RCC 7860 (cell line): ENCODE measurements around the gene BCAT1.
"Not testable (repeated sequence)": the region's sequence is repeated elsewhere in the genome, so short reads cannot be mapped to it uniquely, and the experiment has no call there.

Experiments used
- DNase-seq: peaks from one replicate; pipeline ENCODE4 v3.0.0-alpha.2; 2015; ENCODE audit warnings: low spot score
- FAIRE-seq: peaks from 2 replicates; lab custom pipeline; 2012; peaks lifted over from hg19 to GRCh38; lab: Jason Lieb, UNC

BCAT1 gene

DNA sequence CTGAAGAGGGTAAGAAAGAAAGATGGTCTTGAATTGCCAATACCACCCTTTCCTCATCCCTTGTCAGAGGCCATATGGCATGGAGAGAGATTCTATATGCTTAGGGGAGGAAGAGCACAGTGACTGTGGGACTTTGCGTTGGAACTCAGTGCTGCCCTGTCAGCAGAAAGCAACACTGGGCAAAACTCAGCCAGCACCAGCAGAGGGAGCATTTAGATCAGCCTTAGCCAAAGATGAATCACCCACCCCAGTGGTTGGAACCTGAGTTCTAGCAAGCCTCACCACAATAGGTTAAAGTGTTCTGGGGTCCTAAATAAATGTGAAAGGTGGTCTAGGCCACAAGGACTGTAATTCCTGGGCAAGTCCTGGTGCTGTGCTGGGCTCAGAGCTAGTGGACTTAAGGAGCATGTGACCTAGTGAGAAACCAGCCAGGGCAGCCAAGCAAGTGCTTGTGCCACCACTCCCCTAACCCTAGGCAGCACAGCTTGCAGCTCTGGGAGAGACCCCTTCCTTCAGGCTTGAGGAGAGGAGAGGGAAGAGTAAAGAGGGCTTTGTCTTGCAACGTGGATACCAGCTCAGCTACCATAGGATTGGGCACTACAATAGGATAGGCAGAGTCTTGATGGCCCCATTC is 11.4 kb upstream of the BCAT1 start:
- DNase-seq (peak; percentile 31), FAIRE-seq (no peak)

DNA sequence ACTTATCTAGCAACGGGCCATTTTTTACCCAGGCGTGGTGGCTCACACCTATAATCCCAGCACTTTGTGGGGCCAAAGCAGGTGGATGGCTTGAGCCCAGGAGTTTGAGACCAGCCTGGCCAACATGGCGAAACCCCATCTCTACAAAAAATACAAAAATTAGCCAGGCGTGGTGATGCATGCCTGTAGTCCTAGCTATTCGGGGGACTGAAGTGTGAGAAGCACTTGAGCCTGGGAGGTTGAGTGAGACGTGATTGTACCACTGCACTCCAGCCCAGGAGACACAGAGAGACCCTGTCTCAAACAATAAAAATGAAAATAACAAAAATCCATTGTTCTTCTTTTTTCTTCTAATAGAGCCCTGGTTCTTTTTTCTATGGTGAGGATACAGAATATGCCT is 7.5 kb upstream of the BCAT1 start:
- DNase-seq, FAIRE-seq: not testable (repeated sequence)

GRCh38 chr12:24955853-24956252 is 7.0 kb upstream of the BCAT1 start:
- DNase-seq (no peak), FAIRE-seq (no peak)

DNA sequence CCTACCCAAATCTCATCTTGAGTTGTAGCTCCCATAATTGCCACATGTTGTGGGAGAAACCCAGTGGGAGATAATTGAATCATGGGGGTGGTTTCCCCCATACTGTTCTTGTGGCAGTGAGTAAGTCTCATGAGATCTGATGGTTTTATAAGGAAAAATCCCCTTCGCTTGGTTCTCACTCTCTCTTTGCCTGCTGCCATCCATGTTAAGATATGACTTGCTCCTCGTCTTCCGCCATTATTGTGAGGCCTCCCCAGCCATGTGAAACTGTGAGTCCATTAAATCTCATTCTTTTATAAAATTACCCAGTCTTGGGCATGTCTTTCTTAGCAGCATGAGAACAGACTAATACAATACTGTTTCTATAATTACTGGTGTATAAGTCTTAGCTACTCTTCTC is 6.5 kb upstream of the BCAT1 start:
- DNase-seq, result no peak
- no peak for FAIRE-seq

DNA sequence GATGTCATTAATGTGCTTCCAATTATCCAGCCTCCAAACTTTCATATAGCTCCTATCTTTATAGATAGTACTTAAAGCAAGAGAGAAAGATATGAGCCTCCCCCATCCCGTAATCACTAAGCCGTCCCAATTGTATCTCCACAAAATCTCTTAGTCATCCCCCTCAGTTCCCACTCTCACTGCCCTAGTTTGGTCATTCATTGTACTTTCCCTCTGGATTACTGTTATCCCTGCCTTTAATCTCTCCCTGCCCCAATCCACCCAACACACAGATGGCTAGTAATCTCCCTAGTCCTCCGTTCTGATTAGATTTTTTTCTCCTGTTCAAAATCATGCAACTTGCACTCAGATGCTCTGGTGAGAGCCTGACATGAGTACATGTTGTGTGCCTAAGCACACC is 5.4 kb upstream of the BCAT1 start:
- DNase-seq (no peak), FAIRE-seq (no peak)

- DNase-seq (peak; percentile 39), FAIRE-seq (peak; percentile 67)
Observed at GRCh38 chr12:24952389-24952788, 3.5 kb upstream of the BCAT1 start.

DNA sequence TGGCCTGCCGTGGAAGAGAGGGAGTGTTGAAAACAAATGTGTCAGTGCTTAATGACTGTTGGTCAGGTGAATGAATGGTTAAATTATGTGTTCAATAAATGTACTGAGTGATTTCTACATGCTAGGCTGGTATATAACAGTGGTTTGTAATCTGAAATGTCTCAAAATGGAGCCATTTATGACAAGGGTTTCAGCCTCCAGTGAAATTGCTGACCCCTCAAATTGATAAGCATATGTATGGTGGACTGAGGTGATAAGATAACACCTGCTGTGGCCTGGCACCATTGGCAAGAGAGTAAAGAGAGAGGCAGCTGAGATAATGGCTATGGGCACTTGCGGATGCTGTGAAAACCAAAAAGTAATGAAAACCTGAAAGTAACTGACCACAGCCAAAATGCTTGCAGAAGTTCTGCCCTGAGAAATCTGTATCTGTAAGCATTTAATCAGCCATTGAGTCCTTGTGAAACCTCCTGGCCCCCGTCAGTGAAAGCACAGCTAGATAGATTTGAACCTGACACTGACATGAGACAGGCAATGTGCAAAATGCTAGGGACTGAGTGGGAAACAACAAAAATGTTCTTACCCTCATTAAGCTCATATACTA is 1.4 kb upstream of the BCAT1 start:
- DNase-seq, result no peak
- FAIRE-seq, result no peak

DNA sequence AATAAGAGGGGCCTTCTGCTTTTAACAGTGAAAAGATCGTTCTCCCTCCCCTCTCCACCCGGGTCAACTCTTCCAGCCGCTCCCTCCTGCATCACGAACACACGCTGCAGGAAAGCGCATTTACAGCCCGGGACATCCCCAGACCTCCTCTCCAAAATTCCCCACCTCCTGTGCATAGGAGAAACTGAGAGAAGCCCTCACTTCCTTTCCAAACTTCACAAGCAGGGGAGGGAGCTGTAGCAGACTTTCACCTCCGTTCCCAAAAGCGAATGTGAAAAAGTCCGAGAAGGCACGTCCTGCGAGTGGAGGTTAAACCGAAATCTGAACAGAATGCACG is 513 bp downstream of the BCAT1 start:
- DNase-seq (peak; percentile 34), FAIRE-seq (no peak)

DNA sequence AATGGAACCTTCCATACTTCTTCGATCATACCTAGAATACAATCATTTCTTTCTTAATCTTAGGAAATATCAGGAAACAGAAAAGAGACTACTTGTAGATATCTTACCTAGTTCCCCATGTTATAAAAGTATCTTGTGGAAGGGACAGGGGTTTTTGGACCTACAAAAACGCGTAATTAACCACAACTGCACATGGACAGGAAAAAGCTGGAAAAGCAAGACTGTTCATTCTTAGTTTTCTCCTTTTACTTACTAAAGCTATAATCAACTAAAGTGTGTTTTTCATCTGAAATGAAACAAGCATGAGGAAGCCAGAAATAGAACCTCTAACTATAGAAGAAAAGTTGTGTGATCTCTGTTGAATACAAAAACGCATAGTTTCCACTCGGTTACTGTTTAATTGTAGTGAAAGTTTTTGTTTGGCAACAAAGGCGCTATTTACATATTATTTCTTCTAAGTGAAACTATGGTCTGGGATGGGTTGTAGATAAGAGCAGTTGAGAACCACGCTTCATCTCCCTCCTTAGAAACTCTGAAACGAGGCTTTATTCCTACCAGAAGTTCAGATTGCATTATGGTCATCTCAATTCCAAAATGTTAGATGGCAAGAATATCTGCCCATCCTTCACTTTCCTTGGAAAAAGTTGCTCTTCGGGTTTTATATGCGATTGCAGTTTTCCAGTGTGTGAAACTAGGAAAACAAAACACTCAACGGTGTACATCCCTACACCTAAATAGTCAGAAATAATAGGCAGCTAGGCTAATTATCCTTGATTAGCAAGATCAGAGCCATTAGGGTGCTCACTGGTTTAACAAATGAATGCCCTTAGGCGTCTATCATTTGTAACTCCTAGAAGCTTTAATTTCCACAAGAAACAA is 1.1 kb downstream of the BCAT1 start:
- FAIRE-seq (no peak), DNase-seq (no peak)

- no peak for FAIRE-seq
- no peak for DNase-seq
Observed at GRCh38 chr12:24945845-24946244, 3.1 kb downstream of the BCAT1 start.

- DNase-seq (no peak), FAIRE-seq (no peak)
Observed at GRCh38 chr12:24945039-24945438, 3.9 kb downstream of the BCAT1 start.

- FAIRE-seq (no peak), DNase-seq (no peak)
Observed at GRCh38 chr12:24944601-24944975, 4.3 kb downstream of the BCAT1 start.

- DNase-seq (no peak), FAIRE-seq (no peak)
Observed at GRCh38 chr12:24943947-24944600, 4.8 kb downstream of the BCAT1 start.

DNA sequence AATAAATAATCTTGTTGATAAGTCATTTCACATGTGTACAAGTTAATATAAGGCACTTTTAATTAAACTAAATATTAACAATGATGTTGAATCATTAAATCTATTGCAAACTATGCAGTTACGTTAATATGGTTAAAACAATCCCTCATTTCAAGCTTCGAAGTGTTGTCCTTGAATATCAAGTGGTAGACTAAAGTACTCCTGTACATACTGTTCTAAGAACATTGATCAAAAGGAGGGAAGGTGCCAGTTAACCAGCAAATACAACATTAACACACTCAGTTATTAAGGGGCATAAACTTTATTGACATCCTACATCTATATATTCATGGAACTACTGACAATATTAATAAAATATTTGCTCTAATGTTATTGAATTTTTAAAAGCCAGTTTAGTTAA is 8.7 kb downstream of the BCAT1 start:
- FAIRE-seq, result no peak

GRCh38 chr12:24939551-24939950 is 9.3 kb downstream of the BCAT1 start:
- DNase-seq, FAIRE-seq: not testable (repeated sequence)

More for the DNA sequence above, 8.7 kb downstream of the BCAT1 start:
- no peak for DNase-seq

- no peak for DNase-seq
- FAIRE-seq, result no peak
Observed at GRCh38 chr12:24938341-24938740, 10.6 kb downstream of the BCAT1 start.

GRCh38 chr12:24937553-24938244 is 11.2 kb downstream of the BCAT1 start:
- no peak for DNase-seq

DNA sequence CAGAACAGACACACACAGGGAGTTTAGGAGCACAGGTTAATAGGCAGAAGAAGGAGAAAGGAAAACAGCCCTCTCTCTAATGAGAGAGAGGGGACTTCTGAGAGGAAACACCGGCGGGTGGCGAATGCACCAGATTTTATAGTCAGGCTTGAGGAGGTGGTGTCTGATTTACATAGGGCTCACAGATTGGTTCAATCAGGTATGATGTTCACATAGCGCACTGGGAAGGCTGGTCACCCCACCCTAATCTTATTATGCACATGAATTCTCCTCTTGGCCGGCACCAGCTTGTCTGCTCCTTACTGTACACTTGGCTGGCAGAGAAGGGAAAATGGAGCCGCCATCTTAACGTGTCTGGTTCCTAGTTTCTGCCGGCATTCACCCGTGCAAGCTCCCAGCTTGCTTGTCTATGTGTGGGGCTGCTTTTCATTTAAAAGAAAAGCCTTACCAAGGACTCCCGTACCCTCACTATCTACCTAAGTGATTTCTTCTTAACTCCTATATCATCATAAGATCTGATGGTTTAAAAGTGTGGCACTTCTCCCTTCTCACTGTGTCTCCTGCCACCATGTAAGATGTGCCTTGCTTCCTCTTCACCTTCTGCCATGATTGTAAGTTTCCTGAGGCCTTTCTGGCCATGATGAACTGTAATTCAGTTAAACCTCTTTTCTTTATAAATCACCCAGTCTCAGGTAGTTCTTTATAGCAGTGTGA is 15.1 kb downstream of the BCAT1 start:
- DNase-seq (no peak), FAIRE-seq (no peak)

More at GRCh38 chr12:24937553-24938244, 11.2 kb downstream of the BCAT1 start:
- FAIRE-seq, result no peak

DNA sequence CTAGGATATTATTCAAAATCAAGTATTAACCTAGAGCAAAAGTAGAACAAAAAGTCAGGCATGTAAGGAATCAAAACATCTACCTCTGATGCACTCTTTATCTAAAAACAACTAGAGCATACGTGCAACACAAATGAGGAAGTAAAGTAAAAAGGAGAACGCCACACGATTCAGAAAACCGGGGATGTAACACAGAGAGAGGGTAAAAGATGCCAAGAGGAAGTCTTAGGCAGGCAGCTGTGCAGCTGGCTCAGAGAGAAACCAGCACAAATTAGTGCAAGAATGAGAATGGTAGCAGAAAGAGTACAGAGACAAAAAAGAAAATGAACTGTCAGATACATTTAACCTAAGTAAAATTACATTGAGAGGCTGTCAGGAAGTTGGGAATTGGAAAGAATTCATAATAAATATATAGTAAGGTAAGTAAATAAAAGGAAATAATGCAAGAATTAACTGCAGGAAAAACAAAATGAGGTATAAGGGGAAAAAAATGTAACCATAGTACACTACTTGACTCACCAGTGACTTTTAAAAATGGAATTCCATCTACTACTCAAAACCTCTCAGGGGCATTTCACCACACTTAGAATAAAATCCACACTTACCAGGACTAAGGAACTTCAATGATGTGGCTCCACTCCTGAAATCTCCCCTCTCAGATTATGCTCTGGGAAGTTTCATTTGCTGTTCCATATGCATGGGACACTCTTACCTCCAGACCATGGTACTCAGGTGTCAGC is 17.1 kb downstream of the BCAT1 start:
- DNase-seq, result no peak
- no peak for FAIRE-seq

GRCh38 chr12:24929953-24930352 is 18.9 kb downstream of the BCAT1 start:
- no peak for DNase-seq
- FAIRE-seq, result no peak
